ENCODE data around the gene LSM14A. TPM values are rescaled to one million over a fixed set of nuclear protein-coding genes. Genes with fewer than 3 reads are reported as not detected.

LSM14A gene
- total and polyA plus RNA-seq, 2 of the 8 experiments (the other 6 are each of a cell fraction or from before 2014, with no cell fraction given): 117 to 195 TPM

DNA sequence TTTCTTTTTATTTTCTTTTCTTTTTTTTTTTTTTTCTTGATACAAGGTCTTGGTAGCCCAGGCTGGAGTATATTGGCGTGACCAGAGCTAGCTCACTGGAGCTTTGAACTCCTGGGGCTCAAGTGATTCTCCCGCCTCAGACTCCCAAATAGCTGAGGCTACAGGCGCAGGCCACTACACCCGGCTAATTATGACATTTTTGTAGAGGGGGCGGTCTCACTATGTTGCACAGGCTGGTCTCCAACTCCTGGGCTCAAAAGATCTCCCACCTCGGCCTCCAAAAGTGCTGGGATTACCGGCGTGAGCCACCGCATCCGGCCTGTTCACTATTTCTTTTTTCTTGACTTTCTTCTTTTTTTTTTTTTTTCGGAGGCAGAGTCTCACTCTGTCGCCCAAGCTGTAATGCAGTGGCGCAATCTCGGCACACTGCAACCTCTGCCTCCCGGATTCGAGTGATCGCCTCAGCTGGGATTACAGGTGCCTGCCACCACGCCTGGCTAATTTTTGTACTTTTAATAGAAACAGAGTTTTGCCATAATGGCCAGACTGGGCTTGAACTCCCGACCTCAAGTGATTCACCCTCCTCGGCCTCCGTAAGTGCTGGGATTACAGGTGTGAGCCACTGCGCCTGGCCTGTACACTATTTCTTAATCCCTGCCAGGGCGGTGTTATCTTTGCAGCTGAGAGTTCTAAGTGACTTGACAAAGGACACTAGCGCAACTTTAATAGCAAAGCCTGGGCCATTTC, 37.1 kb upstream of the LSM14A start (continued):
- TF ChIP-seq, protein P1, sequence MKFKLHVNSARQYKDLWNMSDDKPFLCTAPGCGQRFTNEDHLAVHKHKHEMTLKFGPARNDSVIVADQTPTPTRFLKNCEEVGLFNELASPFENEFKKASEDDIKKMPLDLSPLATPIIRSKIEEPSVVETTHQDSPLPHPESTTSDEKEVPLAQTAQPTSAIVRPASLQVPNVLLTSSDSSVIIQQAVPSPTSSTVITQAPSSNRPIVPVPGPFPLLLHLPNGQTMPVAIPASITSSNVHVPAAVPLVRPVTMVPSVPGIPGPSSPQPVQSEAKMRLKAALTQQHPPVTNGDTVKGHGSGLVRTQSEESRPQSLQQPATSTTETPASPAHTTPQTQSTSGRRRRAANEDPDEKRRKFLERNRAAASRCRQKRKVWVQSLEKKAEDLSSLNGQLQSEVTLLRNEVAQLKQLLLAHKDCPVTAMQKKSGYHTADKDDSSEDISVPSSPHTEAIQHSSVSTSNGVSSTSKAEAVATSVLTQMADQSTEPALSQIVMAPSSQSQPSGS (IDR thresholded peaks at IDR 0.05; ENCODE audit: low read length): no peak
